Thoracic aorta (tissue), 2 donors: ENCODE results near the gene TMEM119. TPM values are rescaled to one million over a fixed set of nuclear protein-coding genes. Genes with fewer than 3 reads are reported as not detected.
A peak's percentile ranks its signal among the peaks of the same experiment; 100 is the strongest.

ENCODE experiments used
- ATAC-seq: fragments of 150-250 bp; one replicate; pipeline ENCODE4 v1.8.0; 2017; ENCODE audit warnings: low read depth; ENCODE audit not compliant: insufficient number of reproducible peaks, low FRiP score
- DNase-seq: peaks from one replicate; pipeline ENCODE4 v3.0.0-alpha.2; 2020; ENCODE audit warnings: low spot score
- H3K27ac ChIP-seq, 2 donors: fragments of 200-600 bp; sonication (generic); 1 replicate in 1 of 2; 2 replicates in 1 of 2; pipeline ENCODE4 v1.5.1; 2016; ENCODE audit warnings: mild to moderate bottlenecking in 2 of 2, moderate library complexity in 2 of 2
- H3K27me3 ChIP-seq: fragments of 200-600 bp; sonication (generic); replicated peaks from 2 replicates; pipeline ENCODE4 v1.6.0; 2016; ENCODE audit warnings: mild to moderate bottlenecking; ENCODE audit not compliant: insufficient read depth
- H3K36me3 ChIP-seq: fragments of 200-600 bp; sonication (generic); one replicate; pipeline ENCODE4 v1.5.1; 2016
- H3K4me1 ChIP-seq, 2 donors: fragments of 200-600 bp; sonication (generic); 1 replicate in 1 of 2; 2 replicates in 1 of 2; pipeline versions ENCODE4 v1.5.1 to v1.6.0; 2016; ENCODE audit warnings: low read depth in 2 of 2, mild to moderate bottlenecking in 1 of 2; ENCODE audit not compliant: control insufficient read depth in 1 of 2
- H3K4me3 ChIP-seq: fragments of 200-600 bp; sonication (generic); 2 replicates; pipeline ENCODE4 v1.5.1; 2016; ENCODE audit warnings: mild to moderate bottlenecking
- H3K9me3 ChIP-seq: fragments of 200-600 bp; sonication (generic); 2 replicates; pipeline ENCODE4 v1.5.1; 2016
- CTCF ChIP-seq: fragments of 200-600 bp; sonication (generic); IDR thresholded peaks from one replicate; pipeline ENCODE4 v1.5.1; 2019; ENCODE audit warnings: antibody characterized with exemption
- total RNA-seq, 2 donors: library from RNA; depleted of rRNA; stranded (reverse); fragments of >200 nt; gene quantifications; one replicate each; pipeline versions ENCODE4 v1.1.0 to v1.2.3, GENCODE V29; 2016

Gene TMEM119
- total RNA-seq, 2 donors from 2014 or later: 4.1 to 4.6 TPM

- H3K27me3 ChIP-seq: no peaks in the 10 kb centered on the region
- peak; percentile 37 for ATAC-seq
- no peaks in the 10 kb centered on the region for H3K9me3 ChIP-seq
- DNase-seq: no peak
- no peak overlapping the region for H3K27ac ChIP-seq
- peaks cover 0 to 11% of the 10 kb centered on the region in 2 donors for H3K4me1 ChIP-seq
- H3K4me3 ChIP-seq: no peak overlapping the region
- TF ChIP-seq CTCF: no peak
- no peaks in the 10 kb centered on the region for H3K36me3 ChIP-seq
Measured at GRCh38 chr12:108609537-108610335, 11.9 kb upstream of the TMEM119 start.

- Histone ChIP-seq H3K27ac (no peak overlapping the region), H3K4me3 (no peak overlapping the region), H3K4me1 (peaks cover 0 to 11% of the 10 kb centered on the region in 2 donors), H3K27me3 (no peaks in the 10 kb centered on the region), H3K9me3 (no peaks in the 10 kb centered on the region), H3K36me3 (no peaks in the 10 kb centered on the region)
- TF ChIP-seq CTCF: no peak
- DNase-seq (no peak), ATAC-seq (no peak)
Measured at GRCh38 chr12:108608616-108609015, 10.7 kb upstream of the TMEM119 start.

GRCh38 chr12:108607981-108608600, 10.2 kb upstream of the TMEM119 start:
- TF ChIP-seq CTCF: no peak
- H3K36me3 ChIP-seq: no peaks in the 10 kb centered on the region
- H3K27ac ChIP-seq: no peak overlapping the region
- DNase-seq: no peak
- peaks cover 0 to 11% of the 10 kb centered on the region in 2 donors for H3K4me1 ChIP-seq
- H3K4me3 ChIP-seq: no peak overlapping the region
- H3K27me3 ChIP-seq: no peaks in the 10 kb centered on the region
- no peaks in the 10 kb centered on the region for H3K9me3 ChIP-seq
- no peak for ATAC-seq

- Histone ChIP-seq H3K27me3 (no peaks in the 10 kb centered on the region), H3K4me3 (no peak overlapping the region), H3K9me3 (no peaks in the 10 kb centered on the region), H3K4me1 (peaks cover 0 to 11% of the 10 kb centered on the region in 2 donors), H3K27ac (no peak overlapping the region), H3K36me3 (no peaks in the 10 kb centered on the region)
- DNase-seq (no peak), ATAC-seq (no peak)
- no peak for TF ChIP-seq CTCF
Measured at GRCh38 chr12:108606492-108606891, 8.6 kb upstream of the TMEM119 start.

GRCh38 chr12:108605690-108606406, 8.0 kb upstream of the TMEM119 start:
- TF ChIP-seq CTCF: no peak
- no peaks in the 10 kb centered on the region for H3K9me3 ChIP-seq
- no peak overlapping the region for H3K27ac ChIP-seq
- no peaks in the 10 kb centered on the region for H3K36me3 ChIP-seq
- no peak for ATAC-seq
- no peaks in the 10 kb centered on the region for H3K27me3 ChIP-seq
- no peak for DNase-seq
- H3K4me1 ChIP-seq: peaks cover 0 to 11% of the 10 kb centered on the region in 2 donors
- H3K4me3 ChIP-seq: no peak overlapping the region
